Stimulated activated naive B cell treated with anti-CD40 and anti-IgM and Interleukin-4, amounts not matched to agents 10 μg/mL and 1 μg/mL and 100 μg/mL, for 72 hours (primary cell): ENCODE data around the gene NPIPA8.
"Not testable (repeated sequence)": the region's sequence is repeated elsewhere in the genome, so short reads cannot be mapped to it uniquely, and the experiment has no call there.

Source experiments
- ATAC-seq, 2 donors: fragments of 150-1000 bp; cut with Tn5 transposase; replicated peaks; 2 replicates each; pipeline ENCODE4 v1.10.0; 2021; ENCODE audit warnings: moderate library complexity in 1 of 2
- DNase-seq: peaks from one replicate; pipeline ENCODE4 v3.0.0; 2021
- H3K27ac Mint-ChIP-seq: one replicate; pipeline ENCODE4 v1.8.0; 2022; ENCODE audit warnings: mild to moderate bottlenecking, mixed read lengths
- H3K27me3 Mint-ChIP-seq, 2 donors: one replicate each; pipeline ENCODE4 v1.8.0; 2022; ENCODE audit warnings: mixed read lengths in 2 of 2
- H3K36me3 Mint-ChIP-seq, 2 donors: one replicate each; pipeline ENCODE4 v1.8.0; 2022; ENCODE audit warnings: mixed read lengths in 2 of 2, mild to moderate bottlenecking in 1 of 2
- H3K4me1 Mint-ChIP-seq, 2 donors: one replicate each; pipeline ENCODE4 v1.8.0; 2022; ENCODE audit warnings: mixed read lengths in 2 of 2, mild to moderate bottlenecking in 1 of 2
- H3K4me3 Mint-ChIP-seq, 2 donors: one replicate each; pipeline ENCODE4 v1.8.0; 2022; ENCODE audit warnings: mild to moderate bottlenecking in 2 of 2, mixed read lengths in 2 of 2, moderate library complexity in 1 of 2
- H3K9me3 Mint-ChIP-seq, 2 donors: one replicate each; pipeline ENCODE4 v1.8.0; 2022; ENCODE audit warnings: mixed read lengths in 2 of 2, mild to moderate bottlenecking in 1 of 2

Gene NPIPA8

DNA sequence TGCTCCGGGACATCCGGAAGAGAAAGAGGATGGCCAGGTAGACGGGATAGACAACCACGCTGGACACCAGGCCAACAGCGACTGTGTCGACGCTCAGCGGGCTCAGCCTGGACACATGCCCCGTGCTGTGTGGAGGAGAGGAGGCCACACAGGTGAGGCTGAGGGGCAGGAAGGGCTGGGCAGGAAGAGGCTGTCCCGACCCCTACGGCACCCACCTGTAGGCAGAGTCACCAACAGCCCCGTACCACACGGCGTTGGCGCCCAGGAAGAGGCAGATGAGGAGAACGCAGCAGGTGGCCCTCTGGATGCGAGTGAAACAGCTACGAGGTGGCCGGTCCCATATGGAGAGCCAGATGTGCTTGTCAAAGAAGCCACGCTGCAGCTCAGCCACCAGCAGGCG, at the start of gene NPIPA8:
Gene NPIPA8 (minus strand): TSS at position 101 of the 400 bp plus-strand sequence. CDS start 4,074 bp downstream, outside the sequence.
- not testable (repeated sequence) for H3K36me3 Mint-ChIP-seq, H3K9me3 Mint-ChIP-seq, H3K4me3 Mint-ChIP-seq

DNA sequence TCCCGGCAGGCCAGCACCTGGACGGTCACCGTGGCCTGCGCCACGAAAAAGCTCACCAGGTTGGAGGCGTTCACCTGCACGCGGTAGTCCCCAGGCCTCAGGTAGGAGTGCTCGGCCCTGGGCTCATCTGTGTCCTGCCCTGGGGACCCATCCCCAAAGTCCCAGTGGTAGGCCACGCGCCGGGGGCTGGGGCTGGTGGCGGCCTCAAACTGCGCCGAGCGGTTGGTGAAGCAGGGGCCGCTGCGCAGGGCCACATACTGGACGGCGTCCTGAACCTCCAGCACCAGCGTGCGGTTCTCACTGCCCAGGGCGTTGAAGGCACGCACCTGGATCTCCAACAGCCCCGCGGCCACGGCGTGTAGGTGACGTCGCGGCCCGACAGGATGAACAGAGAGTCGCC, 48.7 kb upstream of the NPIPA8 start:
- H3K27ac Mint-ChIP-seq, DNase-seq, H3K4me3 Mint-ChIP-seq, H3K36me3 Mint-ChIP-seq, H3K27me3 Mint-ChIP-seq, ATAC-seq, H3K9me3 Mint-ChIP-seq, H3K4me1 Mint-ChIP-seq: not testable (repeated sequence)

More for the DNA sequence above, at the start of gene NPIPA8:
- not testable (repeated sequence) for H3K27me3 Mint-ChIP-seq, ATAC-seq, DNase-seq, H3K27ac Mint-ChIP-seq, H3K4me1 Mint-ChIP-seq

DNA sequence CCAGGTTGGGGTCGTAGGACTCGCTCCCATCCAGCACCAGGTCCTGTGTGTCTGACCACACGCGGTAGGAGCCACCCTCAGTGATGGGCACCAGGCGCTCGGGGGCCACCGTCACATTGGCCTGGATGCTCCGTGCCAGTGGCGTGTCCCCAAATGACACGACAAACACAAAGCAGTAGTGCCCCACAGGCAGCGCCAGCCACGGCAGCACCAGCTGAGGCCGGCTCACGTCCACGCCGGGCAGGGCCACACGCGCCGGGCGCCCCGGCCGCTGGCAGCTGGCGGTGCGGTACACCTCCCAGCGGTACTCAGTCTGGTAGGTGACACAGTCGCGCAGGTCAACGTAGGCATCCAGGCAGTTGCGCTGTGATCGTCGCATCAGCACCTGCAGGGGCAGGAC, 48.3 kb upstream of the NPIPA8 start:
- not testable (repeated sequence) for H3K4me3 Mint-ChIP-seq, H3K27me3 Mint-ChIP-seq, ATAC-seq, H3K36me3 Mint-ChIP-seq, DNase-seq, H3K27ac Mint-ChIP-seq, H3K9me3 Mint-ChIP-seq, H3K4me1 Mint-ChIP-seq

DNA sequence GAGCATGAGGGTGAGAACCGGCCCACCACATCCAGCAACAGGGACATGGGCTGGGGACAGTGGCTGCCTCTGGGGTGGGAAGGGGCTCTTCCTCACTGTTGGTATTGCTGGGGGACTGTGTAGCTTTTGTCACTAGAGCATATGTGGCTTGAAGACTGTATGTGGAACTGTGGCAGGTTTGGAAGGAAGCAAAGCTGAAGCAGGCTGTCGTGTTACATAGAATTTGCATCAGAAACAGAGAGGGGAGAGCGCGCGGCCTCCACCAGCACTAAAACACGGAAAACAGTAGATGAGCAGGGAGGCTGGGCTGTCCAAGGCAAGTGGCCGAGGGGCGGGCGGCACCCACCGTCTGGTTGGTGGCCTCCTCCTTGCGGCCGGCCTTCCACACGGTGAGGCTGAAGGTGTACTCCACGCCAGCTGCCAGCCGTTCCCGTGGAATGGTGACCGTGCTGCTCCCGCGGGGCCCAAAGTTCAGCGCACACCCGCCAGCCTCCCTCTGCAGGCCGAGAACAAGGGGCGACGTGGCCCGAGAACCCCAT, 47.6 kb upstream of the NPIPA8 start:
- H3K36me3 Mint-ChIP-seq, H3K4me1 Mint-ChIP-seq, DNase-seq, ATAC-seq, H3K9me3 Mint-ChIP-seq, H3K4me3 Mint-ChIP-seq, H3K27me3 Mint-ChIP-seq, H3K27ac Mint-ChIP-seq: not testable (repeated sequence)

DNA sequence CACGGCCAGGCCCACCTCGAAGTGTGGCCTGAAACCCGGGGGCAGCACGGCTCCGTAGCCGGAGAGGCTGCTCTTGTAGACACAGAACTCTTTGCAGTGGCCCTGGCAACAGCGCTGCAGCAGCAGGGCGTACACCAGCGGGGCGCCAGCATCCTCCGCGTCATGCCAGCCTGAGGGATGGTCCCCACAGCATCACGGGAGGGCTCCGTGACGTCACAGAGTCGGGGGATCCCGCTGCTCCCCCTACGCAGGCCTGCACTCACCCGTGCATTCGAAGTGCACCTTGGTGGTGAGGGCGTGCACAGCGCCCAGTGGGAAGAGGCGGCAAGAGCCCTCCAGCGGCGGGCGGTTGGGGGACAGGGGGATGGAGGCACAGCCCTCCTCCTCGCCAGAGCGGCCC, 46.2 kb upstream of the NPIPA8 start:
- H3K4me1 Mint-ChIP-seq = not testable (repeated sequence)

DNA sequence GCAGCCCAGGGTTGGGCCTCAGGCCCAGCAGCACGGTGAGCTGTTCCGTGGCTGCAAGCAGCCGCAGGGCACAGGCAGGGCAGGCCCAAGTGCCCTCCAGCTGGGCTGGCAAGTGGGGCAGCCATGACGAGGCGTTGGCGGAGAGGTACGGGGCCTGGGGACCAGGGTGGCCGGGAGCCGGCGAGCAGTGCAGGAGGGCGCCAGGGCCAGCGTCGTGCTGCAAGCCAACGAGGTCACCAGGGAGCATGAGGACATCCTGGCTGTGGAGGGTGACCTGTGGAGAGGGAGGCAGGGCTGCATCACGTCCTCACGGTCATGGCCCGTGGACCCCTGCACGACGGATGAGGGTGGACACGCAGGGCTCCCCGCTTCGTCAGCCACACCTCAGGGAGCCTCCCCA, 11.2 kb upstream of the NPIPA8 start:
- not testable (repeated sequence) for H3K9me3 Mint-ChIP-seq, H3K36me3 Mint-ChIP-seq

More for the DNA sequence above, 46.2 kb upstream of the NPIPA8 start:
- H3K9me3 Mint-ChIP-seq, H3K27me3 Mint-ChIP-seq, H3K36me3 Mint-ChIP-seq, DNase-seq, ATAC-seq, H3K27ac Mint-ChIP-seq, H3K4me3 Mint-ChIP-seq: not testable (repeated sequence)

DNA sequence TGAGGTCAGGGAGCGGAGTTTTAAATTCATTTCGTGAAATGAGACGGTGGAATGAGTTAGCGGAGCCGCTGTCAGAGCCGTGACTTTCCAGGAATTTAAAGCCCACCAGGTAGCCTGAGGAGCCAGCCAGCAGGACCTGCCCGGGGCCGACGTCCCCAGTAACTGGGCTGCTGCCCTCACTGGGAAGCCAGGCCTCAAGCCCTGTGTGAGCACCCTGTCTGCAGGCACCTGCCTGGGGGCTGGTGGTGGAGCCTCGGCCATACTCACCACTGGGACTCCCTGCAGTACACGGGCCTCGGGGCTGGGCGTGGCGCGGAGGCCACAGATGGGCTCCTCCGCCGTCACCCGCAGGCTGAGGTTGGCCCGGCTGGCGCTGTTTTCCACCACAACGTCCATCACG, 10.5 kb upstream of the NPIPA8 start:
- not testable (repeated sequence) for H3K4me3 Mint-ChIP-seq, H3K36me3 Mint-ChIP-seq, H3K4me1 Mint-ChIP-seq, DNase-seq, ATAC-seq, H3K27ac Mint-ChIP-seq, H3K9me3 Mint-ChIP-seq, H3K27me3 Mint-ChIP-seq

More for the DNA sequence above, 11.2 kb upstream of the NPIPA8 start:
- ATAC-seq, H3K4me1 Mint-ChIP-seq, H3K27me3 Mint-ChIP-seq, H3K4me3 Mint-ChIP-seq, H3K27ac Mint-ChIP-seq, DNase-seq: not testable (repeated sequence)

DNA sequence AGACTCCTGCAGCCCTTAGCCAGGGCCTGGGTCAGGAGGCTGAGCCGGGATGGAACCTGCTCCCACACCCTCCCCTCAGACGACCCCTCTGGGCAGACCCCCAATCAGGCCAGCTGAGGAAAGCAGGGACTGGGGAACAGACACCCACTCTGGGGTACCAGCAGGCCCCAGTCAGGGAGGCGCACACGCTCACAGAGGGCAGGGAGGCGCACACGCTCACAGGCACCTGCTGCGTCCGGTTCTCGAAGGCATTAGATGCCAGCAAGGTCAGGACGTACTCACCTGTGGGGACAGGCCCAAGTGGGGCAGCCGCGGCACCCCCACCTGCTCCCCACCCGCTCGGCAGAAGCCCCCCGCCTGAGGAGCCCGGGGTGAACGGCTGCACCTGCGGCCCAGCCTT, 8.1 kb upstream of the NPIPA8 start:
- not testable (repeated sequence) for H3K9me3 Mint-ChIP-seq, DNase-seq, H3K27ac Mint-ChIP-seq, H3K36me3 Mint-ChIP-seq, H3K4me3 Mint-ChIP-seq, H3K27me3 Mint-ChIP-seq, H3K4me1 Mint-ChIP-seq, ATAC-seq

DNA sequence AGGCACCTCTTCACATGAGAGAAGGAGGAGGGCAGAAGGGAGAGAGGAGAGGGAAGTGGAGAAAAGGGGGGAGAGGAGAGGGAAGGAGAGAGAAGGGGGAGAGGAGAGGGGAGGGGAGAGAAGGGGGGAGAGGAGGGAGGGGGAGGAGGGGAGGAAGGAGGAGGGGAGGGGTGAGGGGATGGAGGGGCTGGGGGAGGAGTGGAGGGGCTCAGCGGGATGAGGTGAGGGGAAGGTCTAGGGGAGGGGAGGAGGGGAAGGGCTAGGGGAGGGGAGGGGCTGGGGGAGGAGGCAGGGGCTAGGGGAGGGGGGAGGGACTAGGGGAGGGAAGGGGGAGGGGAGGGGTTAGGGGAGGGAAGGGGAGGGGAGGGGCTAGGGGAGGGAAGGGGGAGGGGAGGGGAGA, 5.5 kb upstream of the NPIPA8 start:
- not testable (repeated sequence) for ATAC-seq, H3K36me3 Mint-ChIP-seq, DNase-seq, H3K9me3 Mint-ChIP-seq, H3K27ac Mint-ChIP-seq, H3K27me3 Mint-ChIP-seq, H3K4me3 Mint-ChIP-seq, H3K4me1 Mint-ChIP-seq

DNA sequence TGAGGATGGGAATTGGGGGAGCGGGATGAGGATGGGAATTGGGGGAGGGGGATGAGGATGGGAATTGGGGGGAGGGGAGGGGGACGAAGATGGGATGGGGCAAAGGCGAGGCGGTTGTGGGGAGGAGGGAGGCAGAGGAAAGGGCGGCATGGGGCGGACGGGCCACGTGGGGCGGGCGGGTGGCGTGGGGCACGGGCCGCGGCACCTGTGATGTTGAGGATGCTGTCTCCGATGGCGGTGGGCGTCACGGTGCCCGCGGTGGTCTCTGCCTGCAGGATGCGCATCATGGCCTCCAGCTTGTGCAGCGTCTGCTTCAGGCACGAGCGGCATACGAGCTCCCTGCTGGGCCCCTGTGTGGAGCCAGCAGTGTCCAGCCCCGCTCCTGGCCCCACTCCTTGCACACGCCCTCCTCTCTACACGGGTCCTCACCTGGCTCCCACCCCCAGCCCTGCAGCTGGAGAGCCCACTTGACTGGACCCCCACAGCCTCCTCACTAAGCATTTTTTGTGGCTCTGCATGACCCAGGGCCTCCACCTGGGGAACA, 5.0 kb upstream of the NPIPA8 start:
- H3K9me3 Mint-ChIP-seq, ATAC-seq, H3K27ac Mint-ChIP-seq, H3K27me3 Mint-ChIP-seq, H3K36me3 Mint-ChIP-seq, H3K4me1 Mint-ChIP-seq, H3K4me3 Mint-ChIP-seq, DNase-seq: not testable (repeated sequence)

DNA sequence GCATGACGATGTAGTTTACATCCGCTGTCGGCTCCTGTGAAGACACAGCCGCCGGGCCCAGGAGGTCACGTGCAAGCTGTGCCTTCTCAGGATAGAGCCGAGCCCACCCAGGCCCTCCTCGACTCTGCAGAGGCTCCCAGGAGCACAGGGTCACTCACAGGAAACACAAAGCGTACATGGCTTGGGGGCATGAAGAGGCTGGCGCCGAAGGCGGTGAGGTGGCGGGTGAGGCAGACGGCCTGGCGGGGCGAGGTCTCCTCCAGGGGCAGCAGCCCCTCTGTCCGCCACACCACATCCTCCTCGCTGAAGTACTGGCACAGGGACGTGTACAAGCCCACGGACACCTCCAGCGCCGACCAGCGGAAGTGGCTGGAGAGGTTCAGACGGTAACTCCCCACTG, 2.7 kb upstream of the NPIPA8 start:
- not testable (repeated sequence) for H3K27ac Mint-ChIP-seq, H3K4me1 Mint-ChIP-seq, H3K27me3 Mint-ChIP-seq, H3K4me3 Mint-ChIP-seq, H3K9me3 Mint-ChIP-seq, H3K36me3 Mint-ChIP-seq, ATAC-seq, DNase-seq

DNA sequence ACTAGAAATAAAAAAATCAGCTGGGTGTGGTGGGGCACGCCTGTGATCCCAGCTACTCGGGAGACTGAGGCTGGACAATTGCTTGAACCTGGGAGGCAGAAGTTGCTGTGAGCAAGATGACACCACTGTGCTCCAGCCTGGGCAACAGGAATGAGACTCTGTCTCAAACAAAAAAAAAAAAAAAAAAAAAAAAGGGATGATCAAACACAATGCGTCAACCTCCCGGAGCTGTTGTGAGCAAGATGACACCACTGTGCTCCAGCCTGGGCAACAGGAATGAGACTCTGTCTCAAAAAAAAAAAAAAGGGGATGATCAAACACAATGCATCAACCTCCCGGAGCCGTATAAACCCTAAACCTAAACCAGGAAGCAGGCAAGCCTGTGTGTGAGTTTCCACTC, 24.7 kb downstream of the NPIPA8 start:
- H3K4me3 Mint-ChIP-seq, H3K27me3 Mint-ChIP-seq, H3K36me3 Mint-ChIP-seq, H3K27ac Mint-ChIP-seq, H3K9me3 Mint-ChIP-seq, DNase-seq, ATAC-seq, H3K4me1 Mint-ChIP-seq: not testable (repeated sequence)

DNA sequence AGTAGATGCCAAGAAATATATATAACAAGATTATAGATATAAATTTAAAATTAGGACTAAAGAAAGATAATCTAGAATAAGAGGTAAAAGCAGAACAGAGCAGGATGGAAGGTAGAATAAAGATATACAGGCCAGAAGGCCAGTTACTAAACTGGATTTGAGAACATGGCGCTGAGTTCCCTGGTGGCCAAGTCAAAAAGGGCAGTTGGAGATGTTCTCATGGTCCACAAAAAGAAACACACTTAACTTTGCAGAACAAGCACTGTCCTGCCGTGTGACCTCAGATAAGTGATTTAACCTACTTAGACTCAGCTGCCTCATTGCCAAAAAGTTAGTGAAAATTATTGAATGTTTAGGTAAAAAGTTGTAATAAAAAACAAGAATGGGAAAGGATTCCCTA, 27.4 kb downstream of the NPIPA8 start:
- not testable (repeated sequence) for H3K9me3 Mint-ChIP-seq

DNA sequence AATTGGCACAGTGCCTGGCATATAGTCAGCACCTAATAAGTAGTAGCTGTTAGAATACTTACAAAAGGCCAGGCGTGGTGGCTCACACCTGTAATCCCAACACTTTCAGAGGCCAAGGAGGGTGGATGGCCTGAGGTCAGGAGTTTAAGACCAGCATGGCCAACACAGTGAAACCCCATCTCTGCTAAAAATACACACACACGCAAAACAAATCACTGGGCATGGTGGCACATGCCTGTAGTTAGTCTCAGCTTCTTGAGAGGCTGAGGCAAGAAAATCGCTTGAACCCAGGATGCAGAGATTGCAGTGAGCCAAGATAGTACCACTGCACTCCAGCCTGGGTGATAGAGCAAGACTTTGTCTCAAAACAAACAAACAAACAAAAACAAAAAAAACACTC, 29.3 kb downstream of the NPIPA8 start:
- not testable (repeated sequence) for H3K4me3 Mint-ChIP-seq, DNase-seq, H3K27me3 Mint-ChIP-seq, H3K4me1 Mint-ChIP-seq, ATAC-seq, H3K9me3 Mint-ChIP-seq, H3K27ac Mint-ChIP-seq, H3K36me3 Mint-ChIP-seq

More for the DNA sequence above, 27.4 kb downstream of the NPIPA8 start:
- H3K4me3 Mint-ChIP-seq, H3K27me3 Mint-ChIP-seq, ATAC-seq, H3K4me1 Mint-ChIP-seq, DNase-seq, H3K27ac Mint-ChIP-seq, H3K36me3 Mint-ChIP-seq: not testable (repeated sequence)

DNA sequence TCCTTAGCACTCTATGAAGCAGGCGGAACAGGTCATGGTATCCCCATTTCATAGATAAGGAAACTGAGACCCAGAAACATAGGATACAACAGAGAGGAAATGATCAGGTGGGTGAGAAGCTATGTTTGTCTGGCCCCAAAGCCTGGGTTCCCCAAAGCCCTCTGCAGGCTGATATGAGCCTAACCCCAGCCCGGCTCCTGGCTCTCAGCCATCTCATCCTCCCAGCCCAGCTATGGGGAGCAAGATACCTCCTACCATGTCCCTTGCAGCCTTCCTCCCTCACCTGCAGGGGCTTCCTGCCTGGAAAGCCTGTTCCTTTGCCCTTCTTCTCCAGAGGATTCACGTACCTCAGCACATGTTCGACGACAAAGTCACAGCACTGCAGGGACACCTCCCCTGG, 30.5 kb downstream of the NPIPA8 start:
- H3K27ac Mint-ChIP-seq, DNase-seq, H3K4me1 Mint-ChIP-seq, H3K9me3 Mint-ChIP-seq, H3K36me3 Mint-ChIP-seq, H3K27me3 Mint-ChIP-seq, H3K4me3 Mint-ChIP-seq, ATAC-seq: not testable (repeated sequence)
